Measurements from ENCODE around the gene EFCAB14. TPM values are rescaled to one million over a fixed set of nuclear protein-coding genes. Genes with fewer than 3 reads are reported as not detected.

The EFCAB14 gene
- total RNA-seq, 2 experiments from 2014 or later = 96.1 to 96.9 TPM

- H3K4me3 Mint-ChIP-seq = no peak overlapping the region
- ChIA-PET POLR2A (no interaction called here), CTCF (no interaction called here)
- peaks cover 2% of the 10 kb centered on the region for H3K4me1 Mint-ChIP-seq
- no peaks in the 10 kb centered on the region for H3K9me3 Mint-ChIP-seq
- H3K27me3 Mint-ChIP-seq = no peaks in the 10 kb centered on the region
- DNase-seq = no peak
- peaks cover 40% of the 10 kb centered on the region for H3K36me3 Mint-ChIP-seq (ENCODE audit: low read depth)
- H3K27ac Mint-ChIP-seq = no peak overlapping the region
Measured at GRCh38 chr1:46639547-46639946, 79.4 kb downstream of the EFCAB14 start.

GRCh38 chr1:46638921-46639320, 80.0 kb downstream of the EFCAB14 start:
- no peak overlapping the region for H3K4me3 Mint-ChIP-seq
- peaks cover 46% of the 10 kb centered on the region for H3K36me3 Mint-ChIP-seq (ENCODE audit: low read depth)
- H3K4me1 Mint-ChIP-seq = peaks cover 2% of the 10 kb centered on the region
- ChIA-PET CTCF (no interaction called here), POLR2A (no interaction called here)
- no peaks in the 10 kb centered on the region for H3K9me3 Mint-ChIP-seq
- no peak overlapping the region for H3K27ac Mint-ChIP-seq
- DNase-seq = no peak
- H3K27me3 Mint-ChIP-seq = no peaks in the 10 kb centered on the region

- no peak for DNase-seq
- peaks cover 54% of the 10 kb centered on the region for H3K36me3 Mint-ChIP-seq (ENCODE audit: low read depth)
- no peaks in the 10 kb centered on the region for H3K9me3 Mint-ChIP-seq
- CTCF ChIA-PET = interaction anchor here (1.0 kb wide), 1 partner anchor 18 kb away, joined by 3 read pairs; no protein-coding TSS in a partner anchor
- H3K4me1 Mint-ChIP-seq = peaks cover 2% of the 10 kb centered on the region
- POLR2A ChIA-PET = no interaction called here
- no peak overlapping the region for H3K27ac Mint-ChIP-seq
- no peak overlapping the region for H3K4me3 Mint-ChIP-seq
- H3K27me3 Mint-ChIP-seq = no peaks in the 10 kb centered on the region
Measured at GRCh38 chr1:46637444-46638083, 81.3 kb downstream of the EFCAB14 start.

GRCh38 chr1:46635205-46635604, 83.7 kb downstream of the EFCAB14 start:
- Mint-ChIP-seq H3K27ac (no peak overlapping the region), H3K4me3 (no peak overlapping the region), H3K36me3 (ENCODE audit: low read depth) (peaks cover 41% of the 10 kb centered on the region), H3K4me1 (peaks cover 2% of the 10 kb centered on the region), H3K9me3 (no peaks in the 10 kb centered on the region), H3K27me3 (no peaks in the 10 kb centered on the region)
- ChIA-PET POLR2A (interaction anchor here (1.2 kb wide), 1 partner anchor 19 kb away, joined by 3 read pairs; no protein-coding TSS in a partner anchor), CTCF (no interaction called here)
- DNase-seq = no peak

GRCh38 chr1:46630719-46631118, 88.2 kb downstream of the EFCAB14 start:
- ChIA-PET CTCF (interaction anchor here (1.6 kb wide), 1 partner anchor 27 kb away, joined by 4 read pairs; the partner anchor contains the start of gene MKNK1), POLR2A (interaction anchor here (1.1 kb wide), 1 partner anchor 27 kb away, joined by 5 read pairs; the partner anchor contains the start of gene MKNK1)
- H3K4me1 Mint-ChIP-seq = peaks cover 2% of the 10 kb centered on the region
- H3K27me3 Mint-ChIP-seq = no peaks in the 10 kb centered on the region
- no peak overlapping the region for H3K27ac Mint-ChIP-seq
- peaks cover 34% of the 10 kb centered on the region for H3K36me3 Mint-ChIP-seq (ENCODE audit: low read depth)
- no peak for DNase-seq
- H3K4me3 Mint-ChIP-seq = no peak overlapping the region
- no peaks in the 10 kb centered on the region for H3K9me3 Mint-ChIP-seq

Other genes starting within 250 kb of the EFCAB14 start
- gene DMBX1, start 229.3 kb downstream of the EFCAB14 start, total RNA-seq = under 1 TPM; 0.30 to 0.38 TPM
- gene KNCN, start 167.5 kb downstream of the EFCAB14 start, total RNA-seq = not detected
- gene MKNK1, start 114.8 kb downstream of the EFCAB14 start, total RNA-seq = 10 to 100 TPM; 81.5 to 83.7 TPM
- gene MOB3C, start 102.3 kb downstream of the EFCAB14 start, total RNA-seq = 10 to 100 TPM; 23.2 to 23.8 TPM
- 10 to 100 TPM; 51.1 to 51.2 TPM for gene ATPAF1, start 50.8 kb downstream of the EFCAB14 start, total RNA-seq
- gene TEX38, start 47.3 kb downstream of the EFCAB14 start, total RNA-seq = not detected
- gene CYP4B1, start 79.9 kb upstream of the EFCAB14 start, total RNA-seq = not detected
- not detected for gene CYP4A11, start 222.4 kb upstream of the EFCAB14 start, total RNA-seq